NK-92 (cell line): Measurements from ENCODE around the gene SEMA5B.

Experiments
- DNase-seq: peaks from one replicate; lab custom pipeline; 2025; ENCODE audit not compliant: unreplicated experiment; lab: John Stamatoyannopoulos, UW

Gene SEMA5B

GRCh38 chr3:123027292-123028232, at the start of gene SEMA5B:
SEMA5B (minus strand) TSS chr3:123027763; CDS start chr3:122961263, 66,500 bp downstream.
- DNase-seq: no peak

- no peak for DNase-seq
Measured at GRCh38 chr3:123076496-123077418, 49.2 kb upstream of the SEMA5B start.

GRCh38 chr3:123076112-123076495, 48.5 kb upstream of the SEMA5B start:
- no peak for DNase-seq

- DNase-seq: no peak
Measured at GRCh38 chr3:123075359-123075758, 47.8 kb upstream of the SEMA5B start.

- no peak for DNase-seq
Measured at GRCh38 chr3:123072564-123072963, 45.0 kb upstream of the SEMA5B start.

- DNase-seq: no peak
Measured at GRCh38 chr3:123072152-123072551, 44.6 kb upstream of the SEMA5B start.

- no peak for DNase-seq
Measured at GRCh38 chr3:123071581-123071980, 44.0 kb upstream of the SEMA5B start.

- DNase-seq: no peak
Measured at GRCh38 chr3:123071146-123071545, 43.6 kb upstream of the SEMA5B start.

GRCh38 chr3:123070510-123070909, 42.9 kb upstream of the SEMA5B start:
- no peak for DNase-seq

- no peak for DNase-seq
Measured at GRCh38 chr3:123068601-123069381, 41.2 kb upstream of the SEMA5B start.

GRCh38 chr3:123067689-123068600, 40.4 kb upstream of the SEMA5B start:
- no peak for DNase-seq

- no peak for DNase-seq
Measured at GRCh38 chr3:123066896-123067688, 39.5 kb upstream of the SEMA5B start, which contains the start of gene PDIA5. PDIA5 (plus strand) TSS chr3:123067025; CDS start chr3:123067165, 140 bp downstream.

- no peak for DNase-seq
Measured at GRCh38 chr3:123066599-123066895, 39.0 kb upstream of the SEMA5B start.

GRCh38 chr3:123064914-123065313, 37.4 kb upstream of the SEMA5B start:
- no peak for DNase-seq

- DNase-seq: no peak
Measured at GRCh38 chr3:123064506-123064905, 36.9 kb upstream of the SEMA5B start.

- DNase-seq: no peak
Measured at GRCh38 chr3:123063034-123063433, 35.5 kb upstream of the SEMA5B start.

GRCh38 chr3:123061856-123062255, 34.3 kb upstream of the SEMA5B start:
- DNase-seq: no peak

- DNase-seq: no peak
Measured at GRCh38 chr3:123060054-123060453, 32.5 kb upstream of the SEMA5B start.

- DNase-seq: no peak
Measured at GRCh38 chr3:123058505-123058904, 30.9 kb upstream of the SEMA5B start.
